Lower lobe of right lung (tissue), 2 donors: Measurements from ENCODE around the gene RANBP1. TPM values are rescaled to one million over a fixed set of nuclear protein-coding genes. Genes with fewer than 3 reads are reported as not detected.

ENCODE experiments used
- ATAC-seq, 2 donors: fragments of 200-7000 bp; cut with Tn5 transposase; one replicate each; pipeline ENCODE4 v1.9.1; 2020 to 2022; ENCODE audit warnings: mild to moderate bottlenecking in 2 of 2, moderate library complexity in 2 of 2
- DNase-seq: peaks from one replicate; pipeline ENCODE4 v3.0.0-alpha.2; 2020
- H3K27ac ChIP-seq: fragments of 200-600 bp; one replicate; pipeline ENCODE4 v1.8.0; 2022
- H3K27me3 ChIP-seq: fragments of 200-600 bp; one replicate; pipeline ENCODE4 v1.8.0; 2022; ENCODE audit warnings: low read depth
- H3K36me3 ChIP-seq: fragments of 200-600 bp; one replicate; pipeline ENCODE4 v1.8.0; 2022; ENCODE audit warnings: mild to moderate bottlenecking
- H3K4me1 ChIP-seq: fragments of 200-600 bp; one replicate; pipeline ENCODE4 v1.8.0; 2022
- H3K4me3 ChIP-seq: fragments of 200-600 bp; one replicate; pipeline ENCODE4 v1.8.0; 2022; ENCODE audit warnings: mild to moderate bottlenecking
- H3K9me3 ChIP-seq: fragments of 200-600 bp; one replicate; pipeline ENCODE4 v1.8.0; 2022
- intact Hi-C: fragments of 100-400 bp; cut with DNase I; formaldehyde crosslinking; loops from one replicate; pipeline ENCODE4 v1.11.0; 2022
- total RNA-seq: library from RNA; stranded (reverse); fragmentation: NEBNext Ultra II Directional; extraction: Animal tissue kit (Norgen Biotek cat#: 25700); gene quantifications from one replicate; pipeline ENCODE4 v1.2.1, GENCODE V29; 2021
- TF ChIP-seq, protein P1 (sequence below): fragments of 200-600 bp; IDR thresholded peaks from one replicate; pipeline ENCODE4 v1.8.0; 2022; ENCODE audit warnings: antibody characterized with exemption, mild to moderate bottlenecking
- donor health status: DM: no; HTN: yes; CAD: no; lungs with severe emphysema.

RANBP1 gene
- total RNA-seq, 1 donor from 2014 or later: 58.3 TPM

DNA sequence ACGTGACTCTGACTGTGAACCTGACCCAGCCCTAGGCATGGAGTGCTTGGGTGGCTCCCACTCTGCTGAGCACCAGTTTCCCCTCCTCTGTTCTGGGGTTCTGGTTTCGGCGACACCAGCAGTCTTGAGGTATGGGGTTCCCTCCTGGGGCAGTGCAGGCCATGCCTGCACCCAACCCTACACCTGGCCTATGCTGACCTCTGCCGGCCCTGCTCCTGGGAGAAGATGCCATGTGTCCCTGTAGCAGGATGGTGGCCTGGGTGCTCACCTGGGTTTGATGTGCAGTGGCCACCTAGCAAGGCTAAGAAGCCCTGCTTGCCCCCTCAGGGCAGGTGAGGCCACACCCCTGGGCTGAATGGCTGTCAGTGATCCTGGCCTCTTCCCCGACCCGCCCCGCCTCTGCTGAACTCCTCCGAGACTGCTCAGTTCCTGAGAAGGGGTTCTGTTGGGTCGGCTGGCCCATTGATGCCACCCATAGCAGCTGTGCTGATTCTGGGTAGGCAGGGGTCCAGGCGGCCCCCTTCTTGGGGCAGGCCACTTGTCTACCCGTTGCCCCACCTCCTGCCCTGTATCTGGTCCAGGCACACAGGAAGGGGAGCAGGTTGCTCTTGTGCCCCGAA lies 18.1 kb downstream of the RANBP1 start:
- Histone ChIP-seq H3K9me3 (no peaks in the 10 kb centered on the region), H3K4me1 (peaks cover 65% of the 10 kb centered on the region), H3K4me3 (no peak overlapping the region), H3K27me3 (no peaks in the 10 kb centered on the region), H3K27ac (no peak overlapping the region), H3K36me3 (no peaks in the 10 kb centered on the region)
- TF ChIP-seq, protein P1, sequence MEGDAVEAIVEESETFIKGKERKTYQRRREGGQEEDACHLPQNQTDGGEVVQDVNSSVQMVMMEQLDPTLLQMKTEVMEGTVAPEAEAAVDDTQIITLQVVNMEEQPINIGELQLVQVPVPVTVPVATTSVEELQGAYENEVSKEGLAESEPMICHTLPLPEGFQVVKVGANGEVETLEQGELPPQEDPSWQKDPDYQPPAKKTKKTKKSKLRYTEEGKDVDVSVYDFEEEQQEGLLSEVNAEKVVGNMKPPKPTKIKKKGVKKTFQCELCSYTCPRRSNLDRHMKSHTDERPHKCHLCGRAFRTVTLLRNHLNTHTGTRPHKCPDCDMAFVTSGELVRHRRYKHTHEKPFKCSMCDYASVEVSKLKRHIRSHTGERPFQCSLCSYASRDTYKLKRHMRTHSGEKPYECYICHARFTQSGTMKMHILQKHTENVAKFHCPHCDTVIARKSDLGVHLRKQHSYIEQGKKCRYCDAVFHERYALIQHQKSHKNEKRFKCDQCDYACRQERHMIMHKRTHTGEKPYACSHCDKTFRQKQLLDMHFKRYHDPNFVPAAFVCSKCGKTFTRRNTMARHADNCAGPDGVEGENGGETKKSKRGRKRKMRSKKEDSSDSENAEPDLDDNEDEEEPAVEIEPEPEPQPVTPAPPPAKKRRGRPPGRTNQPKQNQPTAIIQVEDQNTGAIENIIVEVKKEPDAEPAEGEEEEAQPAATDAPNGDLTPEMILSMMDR: no peak
- intact Hi-C loops: no loop called here
- no peak for ATAC-seq
- no peak for DNase-seq

DNA sequence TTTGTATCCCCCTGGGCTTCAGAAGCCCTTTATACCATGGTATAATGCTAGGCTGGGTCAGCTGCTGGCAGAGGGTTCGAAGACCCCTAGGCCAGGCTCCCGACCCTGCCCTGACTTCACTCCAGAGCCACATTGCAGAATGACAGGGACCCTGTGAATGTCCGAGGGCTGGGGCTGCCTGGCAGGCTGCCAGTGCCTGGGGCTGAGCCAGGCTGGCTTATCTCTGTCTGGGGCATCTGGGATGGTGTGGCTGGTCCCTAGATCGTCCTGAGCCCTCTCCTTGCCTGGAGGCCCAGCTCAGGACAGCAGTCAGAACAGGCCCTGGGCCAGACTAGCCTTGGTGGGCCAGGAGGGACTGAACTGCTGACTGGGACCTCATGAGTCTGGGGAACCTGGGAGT lies 19.4 kb downstream of the RANBP1 start:
- Histone ChIP-seq H3K36me3 (peaks cover 9% of the 10 kb centered on the region), H3K27me3 (no peaks in the 10 kb centered on the region), H3K4me3 (no peak overlapping the region), H3K9me3 (no peaks in the 10 kb centered on the region), H3K4me1 (peaks cover 65% of the 10 kb centered on the region), H3K27ac (no peak overlapping the region)
- TF ChIP-seq, protein P1: no peak
- ATAC-seq (no peak), DNase-seq (no peak)
- intact Hi-C loops: no loop called here

DNA sequence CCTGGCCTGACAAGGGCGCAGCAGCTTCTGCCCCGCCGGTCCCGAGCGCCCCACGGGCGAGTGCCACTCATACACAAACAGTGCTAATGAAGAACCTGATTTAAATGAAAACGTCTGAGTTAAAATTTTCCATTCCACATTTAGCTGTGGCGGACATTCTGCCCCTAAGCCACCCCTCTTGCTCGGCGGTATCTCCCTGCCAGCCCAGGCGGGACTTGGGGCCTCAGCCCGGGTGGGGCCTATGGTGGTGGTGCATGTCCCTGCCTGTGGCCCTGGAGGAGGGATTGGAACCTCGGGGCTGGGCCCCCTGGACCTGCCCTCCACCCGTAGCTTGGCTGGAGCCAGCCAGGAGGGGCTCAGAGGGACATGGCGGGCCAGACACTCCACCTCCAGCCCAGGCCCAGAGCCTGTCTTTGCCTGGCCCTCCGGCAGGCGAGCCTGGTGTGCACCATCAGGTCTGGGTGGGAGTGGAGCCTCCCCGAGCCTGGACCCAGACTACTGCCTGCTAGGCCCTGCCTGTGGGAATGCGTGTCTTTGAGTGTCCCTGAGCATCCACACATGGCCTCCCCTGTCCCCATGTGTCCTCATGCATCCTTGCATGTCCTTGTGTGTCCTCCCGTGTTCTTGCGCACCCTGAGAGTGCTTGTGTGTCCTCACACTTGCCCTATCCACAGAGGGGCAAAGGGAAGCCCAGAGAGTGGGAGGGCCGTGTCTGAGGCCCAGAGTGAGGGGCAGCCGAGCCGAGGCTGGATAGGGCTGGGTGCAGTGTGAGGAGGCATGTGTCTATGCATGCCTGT lies 20.1 kb downstream of the RANBP1 start:
- intact Hi-C loops: no loop called here
- Histone ChIP-seq H3K36me3 (peaks cover 15% of the 10 kb centered on the region), H3K27ac (no peak overlapping the region), H3K4me1 (peaks cover 59% of the 10 kb centered on the region), H3K4me3 (no peak overlapping the region), H3K9me3 (no peaks in the 10 kb centered on the region), H3K27me3 (no peaks in the 10 kb centered on the region)
- DNase-seq (no peak), ATAC-seq (no peak)
- TF ChIP-seq, protein P1: no peak

DNA sequence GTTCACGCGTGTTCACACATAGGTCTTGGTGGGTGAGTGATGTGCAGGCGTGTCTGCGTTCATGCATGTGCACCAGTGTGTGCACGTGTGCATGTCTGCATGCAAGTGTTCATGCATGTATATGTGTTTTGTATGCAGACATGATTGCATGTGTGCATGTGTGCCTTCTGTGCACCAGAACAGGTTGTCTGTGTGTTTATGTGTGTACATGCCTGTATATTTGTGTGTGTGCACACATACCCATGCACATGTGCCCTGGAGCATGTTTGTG lies 20.6 kb downstream of the RANBP1 start:
- intact Hi-C loops: no loop called here
- H3K4me1 ChIP-seq: peaks cover 59% of the 10 kb centered on the region
- TF ChIP-seq, protein P1: no peak
- DNase-seq: no peak
- ATAC-seq: no peak
- H3K4me3 ChIP-seq: no peak overlapping the region
- no peaks in the 10 kb centered on the region for H3K27me3 ChIP-seq
- no peaks in the 10 kb centered on the region for H3K9me3 ChIP-seq
- no peak overlapping the region for H3K27ac ChIP-seq
- H3K36me3 ChIP-seq: peaks cover 16% of the 10 kb centered on the region

DNA sequence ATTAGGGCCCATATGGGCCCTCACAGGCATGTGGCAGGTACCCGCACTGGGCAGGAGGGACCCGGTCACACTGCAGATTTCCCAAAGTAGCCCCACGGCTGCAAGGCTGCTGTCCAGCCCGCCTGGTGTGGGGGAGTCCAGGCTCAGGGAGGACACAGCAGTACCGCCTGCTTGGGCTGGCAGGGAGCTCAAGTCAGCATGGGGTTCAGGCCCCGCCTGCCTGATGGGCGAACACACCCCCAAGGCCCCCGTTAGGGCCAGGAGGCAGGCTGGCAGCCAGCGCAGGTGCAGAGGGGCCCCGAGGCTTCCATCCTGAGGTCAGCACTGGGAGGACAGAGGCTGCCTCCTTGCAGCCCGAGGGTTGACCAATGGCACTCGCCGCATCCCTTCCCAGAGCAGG lies 21.2 kb downstream of the RANBP1 start:
- Histone ChIP-seq H3K4me1 (peaks cover 59% of the 10 kb centered on the region), H3K27ac (no peak overlapping the region), H3K27me3 (no peaks in the 10 kb centered on the region), H3K36me3 (peaks cover 18% of the 10 kb centered on the region), H3K4me3 (no peak overlapping the region), H3K9me3 (no peaks in the 10 kb centered on the region)
- TF ChIP-seq, protein P1: no peak
- DNase-seq (no peak), ATAC-seq (no peak)
- intact Hi-C loops: no loop called here
